Measurements from ENCODE around the gene CEP63. TPM values are rescaled to one million over a fixed set of nuclear protein-coding genes. Genes with fewer than 3 reads are reported as not detected.

Gene CEP63
- total RNA-seq, 1 experiment from 2014 or later = 37.4 TPM

- H3K36me3 Mint-ChIP-seq (ENCODE audit: insufficient read depth, unreplicated experiment) = no peaks in the 10 kb centered on the region
- CTCF ChIA-PET = no interaction called here
Measured at GRCh38 chr3:134610432-134611385, 124.9 kb downstream of the CEP63 start.

DNA sequence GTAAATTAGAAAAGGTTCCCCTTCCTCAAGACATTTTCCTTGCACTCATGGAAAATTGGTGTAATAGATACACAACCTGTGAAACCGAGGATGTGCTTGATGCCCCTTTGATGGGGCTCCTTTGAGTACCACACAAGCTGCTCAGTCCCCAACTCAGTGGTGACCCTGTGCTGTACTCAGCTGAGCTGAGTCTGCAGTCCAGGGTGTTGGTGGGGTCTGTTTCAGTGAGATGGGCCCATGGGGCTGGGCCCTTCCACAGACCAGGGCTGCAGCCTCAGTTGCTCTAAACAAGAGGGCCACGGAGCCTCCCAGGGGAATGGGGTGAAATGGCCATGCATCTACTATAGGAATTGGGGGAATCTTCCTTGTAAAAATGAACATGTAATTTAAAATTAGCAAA is 125.7 kb downstream of the CEP63 start:
- intact Hi-C loops (cut with micrococcal nuclease; ENCODE audit: unreplicated experiment) = no loop called here

More at GRCh38 chr3:134610432-134611385, 124.9 kb downstream of the CEP63 start:
- DNase-seq = no peak
- TF ChIP-seq, protein P1, sequence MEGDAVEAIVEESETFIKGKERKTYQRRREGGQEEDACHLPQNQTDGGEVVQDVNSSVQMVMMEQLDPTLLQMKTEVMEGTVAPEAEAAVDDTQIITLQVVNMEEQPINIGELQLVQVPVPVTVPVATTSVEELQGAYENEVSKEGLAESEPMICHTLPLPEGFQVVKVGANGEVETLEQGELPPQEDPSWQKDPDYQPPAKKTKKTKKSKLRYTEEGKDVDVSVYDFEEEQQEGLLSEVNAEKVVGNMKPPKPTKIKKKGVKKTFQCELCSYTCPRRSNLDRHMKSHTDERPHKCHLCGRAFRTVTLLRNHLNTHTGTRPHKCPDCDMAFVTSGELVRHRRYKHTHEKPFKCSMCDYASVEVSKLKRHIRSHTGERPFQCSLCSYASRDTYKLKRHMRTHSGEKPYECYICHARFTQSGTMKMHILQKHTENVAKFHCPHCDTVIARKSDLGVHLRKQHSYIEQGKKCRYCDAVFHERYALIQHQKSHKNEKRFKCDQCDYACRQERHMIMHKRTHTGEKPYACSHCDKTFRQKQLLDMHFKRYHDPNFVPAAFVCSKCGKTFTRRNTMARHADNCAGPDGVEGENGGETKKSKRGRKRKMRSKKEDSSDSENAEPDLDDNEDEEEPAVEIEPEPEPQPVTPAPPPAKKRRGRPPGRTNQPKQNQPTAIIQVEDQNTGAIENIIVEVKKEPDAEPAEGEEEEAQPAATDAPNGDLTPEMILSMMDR (IDR thresholded peaks at IDR 0.05; ENCODE audit: unreplicated experiment) = no peak
- Mint-ChIP-seq H3K4me3 (ENCODE audit: low read depth, unreplicated experiment) (no peak overlapping the region), H3K9me3 (ENCODE audit: low read depth, unreplicated experiment) (no peaks in the 10 kb centered on the region), H3K27me3 (ENCODE audit: unreplicated experiment) (peaks cover 83% of the 10 kb centered on the region), H3K4me1 (ENCODE audit: low read depth, unreplicated experiment) (no peaks in the 10 kb centered on the region), H3K27ac (ENCODE audit: unreplicated experiment) (no peak overlapping the region)
- BruUV-seq (replicated peaks) = no TSS peak
- intact Hi-C loops (cut with micrococcal nuclease; ENCODE audit: unreplicated experiment) = no loop called here

DNA sequence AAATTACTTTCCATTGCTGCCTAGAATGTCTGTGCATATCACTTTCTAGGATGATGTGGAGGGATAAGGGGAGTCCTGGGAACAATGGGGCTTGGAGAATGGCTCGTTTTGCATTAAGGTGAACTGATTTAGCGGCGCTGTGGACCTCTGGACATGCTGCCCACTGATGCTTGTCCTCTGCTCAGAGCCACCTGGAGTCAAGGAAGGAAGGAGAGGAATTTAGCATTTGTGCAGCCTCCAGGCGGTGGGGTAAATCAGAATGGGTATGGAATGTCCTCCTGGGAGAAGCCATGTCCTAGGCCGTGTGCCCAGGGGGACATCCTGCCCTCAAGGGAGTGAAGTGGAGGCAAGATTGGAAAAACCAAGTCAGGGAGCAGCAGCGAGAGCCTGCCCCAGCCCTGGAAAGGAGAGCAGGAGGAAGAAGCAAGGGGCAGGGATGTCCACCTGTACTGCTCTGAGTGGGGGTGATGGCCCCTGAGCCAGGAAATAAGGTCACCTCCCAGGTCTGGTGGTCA is 127.2 kb downstream of the CEP63 start:
- no peaks in the 10 kb centered on the region for H3K9me3 Mint-ChIP-seq (ENCODE audit: low read depth, unreplicated experiment)
- TF ChIP-seq, protein P1 (IDR thresholded peaks at IDR 0.05; ENCODE audit: unreplicated experiment) = no peak
- no peak overlapping the region for H3K27ac Mint-ChIP-seq (ENCODE audit: unreplicated experiment)
- BruUV-seq (replicated peaks) = no TSS peak
- CTCF ChIA-PET = interaction anchor here (0.9 kb wide), 1 partner anchor 12 kb away, joined by 4 read pairs; no protein-coding TSS in a partner anchor
- no peaks in the 10 kb centered on the region for H3K36me3 Mint-ChIP-seq (ENCODE audit: insufficient read depth, unreplicated experiment)
- intact Hi-C loops (cut with micrococcal nuclease; ENCODE audit: unreplicated experiment) = no loop called here
- no peak overlapping the region for H3K4me3 Mint-ChIP-seq (ENCODE audit: low read depth, unreplicated experiment)
- DNase-seq = no peak
- peaks cover 88% of the 10 kb centered on the region for H3K27me3 Mint-ChIP-seq (ENCODE audit: unreplicated experiment)
- H3K4me1 Mint-ChIP-seq (ENCODE audit: low read depth, unreplicated experiment) = no peaks in the 10 kb centered on the region

More for the DNA sequence above, 125.7 kb downstream of the CEP63 start:
- Mint-ChIP-seq H3K36me3 (ENCODE audit: insufficient read depth, unreplicated experiment) (no peaks in the 10 kb centered on the region), H3K9me3 (ENCODE audit: low read depth, unreplicated experiment) (no peaks in the 10 kb centered on the region), H3K4me3 (ENCODE audit: low read depth, unreplicated experiment) (no peak overlapping the region), H3K27ac (ENCODE audit: unreplicated experiment) (no peak overlapping the region), H3K27me3 (ENCODE audit: unreplicated experiment) (peaks cover 83% of the 10 kb centered on the region), H3K4me1 (ENCODE audit: low read depth, unreplicated experiment) (no peaks in the 10 kb centered on the region)
- DNase-seq = no peak
- TF ChIP-seq, protein P1 (IDR thresholded peaks at IDR 0.05; ENCODE audit: unreplicated experiment) = no peak
- no TSS peak for BruUV-seq (replicated peaks)
- CTCF ChIA-PET = no interaction called here

DNA sequence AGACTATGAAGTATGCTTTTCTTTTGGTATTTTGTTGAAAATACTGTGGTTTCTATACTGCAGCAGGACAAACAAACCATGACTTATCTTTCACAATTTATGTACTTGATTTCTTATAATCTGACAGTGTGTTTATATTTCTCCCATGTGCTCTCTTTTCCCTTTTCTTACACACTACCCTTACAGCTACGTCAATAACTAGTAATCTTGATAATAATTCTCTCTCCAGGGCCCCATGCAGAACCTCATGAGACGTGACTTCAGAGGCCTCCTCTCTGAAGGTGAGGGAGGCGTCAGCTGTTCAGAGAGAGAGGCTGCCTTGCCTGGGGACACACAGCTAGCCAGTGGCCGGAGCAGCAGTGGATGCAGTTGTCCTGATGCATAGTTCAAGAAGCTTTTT is 129.1 kb downstream of the CEP63 start:
- Mint-ChIP-seq H3K27me3 (ENCODE audit: unreplicated experiment) (peaks cover 70% of the 10 kb centered on the region), H3K36me3 (ENCODE audit: insufficient read depth, unreplicated experiment) (no peaks in the 10 kb centered on the region), H3K9me3 (ENCODE audit: low read depth, unreplicated experiment) (no peaks in the 10 kb centered on the region), H3K4me1 (ENCODE audit: low read depth, unreplicated experiment) (no peaks in the 10 kb centered on the region), H3K4me3 (ENCODE audit: low read depth, unreplicated experiment) (no peak overlapping the region), H3K27ac (ENCODE audit: unreplicated experiment) (no peak overlapping the region)
- TF ChIP-seq, protein P1 (IDR thresholded peaks at IDR 0.05; ENCODE audit: unreplicated experiment) = no peak
- CTCF ChIA-PET = interaction anchor here (0.6 to 1.6 kb wide), 5 partner anchors 9 to 1902 kb away, joined by 3 to 5 read pairs (median 3); no protein-coding TSS in a partner anchor
- DNase-seq = no peak
- no TSS peak for BruUV-seq (replicated peaks)
- intact Hi-C loops (cut with micrococcal nuclease; ENCODE audit: unreplicated experiment) = no loop called here
